Esophagus squamous epithelium (tissue), 5 donors: ENCODE data around the gene CISH. TPM values are rescaled to one million over a fixed set of nuclear protein-coding genes. Genes with fewer than 3 reads are reported as not detected.

Experiments
- DNase-seq: peaks from one replicate; lab custom pipeline; 2025; lab: John Stamatoyannopoulos, UW
- H3K27ac ChIP-seq, 4 donors: fragments of 200-600 bp; sonication (generic); one replicate each; pipeline ENCODE4 v1.5.1; 2016 to 2019; ENCODE audit warnings: mild to moderate bottlenecking in 1 of 4
- H3K27me3 ChIP-seq, 4 donors: fragments of 200-600 bp; sonication (generic); 1 replicate in 3 of 4; 2 replicates in 1 of 4; pipeline versions ENCODE4 v1.5.1 to v1.6.0; 2017 to 2021; ENCODE audit warnings: antibody characterized with exemption in 1 of 4
- H3K36me3 ChIP-seq, 3 donors: fragments of 200-600 bp; sonication (generic); one replicate each; pipeline ENCODE4 v1.5.1; 2016 to 2019
- H3K4me1 ChIP-seq, 3 donors: fragments of 200-600 bp; sonication (generic); one replicate each; pipeline ENCODE4 v1.5.1; 2017 to 2019
- H3K4me3 ChIP-seq, 4 donors: fragments of 200-600 bp; sonication (generic); 1 replicate in 3 of 4; 2 replicates in 1 of 4; pipeline ENCODE4 v1.5.1; 2016 to 2019; ENCODE audit warnings: mild to moderate bottlenecking in 2 of 4, moderate library complexity in 1 of 4
- H3K9me3 ChIP-seq, 3 donors: fragments of 200-600 bp; sonication (generic); one replicate each; pipeline ENCODE4 v1.5.1; 2016 to 2019
- CTCF ChIP-seq, 6 experiments: fragments of 450-650 bp in 4 of 6; fragments of 200-600 bp in 2 of 6; sonication (generic) in 2 of 6; IDR thresholded peaks; one replicate each; pipeline ENCODE4 v1.5.1; 2016 to 2019; ENCODE audit warnings: antibody characterized with exemption in 6 of 6, mild to moderate bottlenecking in 4 of 6, moderate library complexity in 4 of 6
- POLR2A ChIP-seq, 4 donors: fragments of 450-650 bp; IDR thresholded peaks; one replicate each; pipeline ENCODE4 v1.6.1; 2017; ENCODE audit warnings: antibody characterized with exemption in 4 of 4, mild to moderate bottlenecking in 4 of 4, moderate library complexity in 3 of 4
- WGBS, 2 donors: methylation state at CpG; one replicate each; pipeline ENCODE4 v1.1.5; 2018; 5-methylcytosine and 5-hydroxymethylcytosine counted together
- intact Hi-C: fragments of 100-400 bp; cut with DNase I; formaldehyde crosslinking; loops from one replicate; pipeline ENCODE4 v1.15.0; 2022
- total RNA-seq, 4 donors: library from RNA; depleted of rRNA; stranded (reverse); fragments of >200 nt; gene quantifications; one replicate each; pipeline ENCODE4 v1.1.0, GENCODE V29; 2016
- donor health status: DM: yes; HTN: yes; CAD: no.

Gene CISH
- total RNA-seq, 4 donors from 2014 or later: 3.1 to 11.1 (median 6.8) TPM

- Histone ChIP-seq H3K27me3 (no peaks in the 10 kb centered on the region), H3K36me3 (peaks cover 0 to 13% (median 0%) of the 10 kb centered on the region in 3 donors), H3K4me3 (no peak overlapping the region), H3K27ac (no peak overlapping the region), H3K4me1 (peaks cover 11 to 53% (median 22%) of the 10 kb centered on the region in 3 donors), H3K9me3 (no peaks in the 10 kb centered on the region)
- intact Hi-C loops: no loop called here
- no peak for TF ChIP-seq POLR2A (IDR thresholded peaks at IDR 0.05)
- TF ChIP-seq CTCF (IDR thresholded peaks at IDR 0.05): no peak
- no peak for DNase-seq
- 50 to 53% methylated on average over 15 of the region's 17 CpGs for WGBS, 2 donors
Measured at GRCh38 chr3:50587806-50588758, 23.5 kb downstream of the CISH start.

GRCh38 chr3:50587373-50587772 is 24.2 kb downstream of the CISH start:
- Histone ChIP-seq H3K4me3 (no peak overlapping the region), H3K36me3 (peaks cover 0 to 19% (median 0%) of the 10 kb centered on the region in 3 donors), H3K27ac (no peak overlapping the region), H3K27me3 (no peaks in the 10 kb centered on the region), H3K9me3 (no peaks in the 10 kb centered on the region), H3K4me1 (peaks cover 11 to 46% (median 15%) of the 10 kb centered on the region in 3 donors)
- TF ChIP-seq CTCF (IDR thresholded peaks at IDR 0.05) (no peak), POLR2A (IDR thresholded peaks at IDR 0.05) (no peak)
- WGBS, 2 donors: 81 to 94% methylated on average over 3 to 5 of the region's 6 CpGs
- no peak for DNase-seq
- intact Hi-C loops: no loop called here

- Histone ChIP-seq H3K36me3 (peaks cover 0 to 26% (median 0%) of the 10 kb centered on the region in 3 donors), H3K27me3 (no peaks in the 10 kb centered on the region), H3K9me3 (no peaks in the 10 kb centered on the region), H3K4me3 (no peak overlapping the region), H3K27ac (no peak overlapping the region), H3K4me1 (peaks cover 11 to 39% (median 11%) of the 10 kb centered on the region in 3 donors)
- TF ChIP-seq CTCF (IDR thresholded peaks at IDR 0.05) (no peak), POLR2A (IDR thresholded peaks at IDR 0.05) (no peak)
- DNase-seq: no peak
- intact Hi-C loops: no loop called here
- 39 to 60% methylated on average over 3 of the region's 3 CpGs for WGBS, 2 donors
Measured at GRCh38 chr3:50586763-50587070, 24.9 kb downstream of the CISH start.

- intact Hi-C loops: no loop called here
- Histone ChIP-seq H3K36me3 (peaks cover 0 to 31% (median 0%) of the 10 kb centered on the region in 3 donors), H3K9me3 (no peaks in the 10 kb centered on the region), H3K4me3 (no peak overlapping the region), H3K4me1 (peaks cover 6 to 34% (median 7%) of the 10 kb centered on the region in 3 donors), H3K27ac (no peak overlapping the region), H3K27me3 (no peaks in the 10 kb centered on the region)
- TF ChIP-seq CTCF (IDR thresholded peaks at IDR 0.05) (no peak), POLR2A (IDR thresholded peaks at IDR 0.05) (no peak)
- no peak for DNase-seq
- WGBS, 2 donors: 80 to 83% methylated on average over 1 of the region's 6 CpGs
Measured at GRCh38 chr3:50585919-50586762, 25.4 kb downstream of the CISH start.
